GM18526 (cell line): ENCODE measurements around the gene LRP5.

Experiments
- POLR2A ChIP-seq: IDR thresholded peaks from 3 replicates; pipeline ENCODE4 v1.6.1; 2011; ENCODE audit not compliant: insufficient read length; ENCODE audit errors: extremely low read depth

LRP5 gene

GRCh38 chr11:68498321-68498720, 185.9 kb downstream of the LRP5 start:
- no peak for TF ChIP-seq POLR2A
